ENCODE data around the gene TROAP. TPM values are rescaled to one million over a fixed set of nuclear protein-coding genes. Genes with fewer than 3 reads are reported as not detected.

The TROAP gene
- total RNA-seq, 8 experiments from 2014 or later: 0.61 to 43.1 (median 2.8) TPM

GRCh38 chr12:49342066-49342913 is 19.2 kb downstream of the TROAP start:
- 0 to 2% (median 0%) methylated on average over 1 to 11 of the region's 58 CpGs; no CpG with 5 or more reads in 7 of the 10 experiments for WGBS, 10 experiments
- ATAC-seq (replicated peaks in 6 of 8): peak; percentile 68 to 77 (median 72)
- Histone ChIP-seq H3K4me1 (replicated peaks in 1 of 2) (peaks cover 85 to 89% of the 10 kb centered on the region in 2 donors), H3K4me3 (peak overlapping the region; percentile 14 to 38 (median 20)), H3K27ac (peak overlapping the region; percentile 70 to 86)
- in situ Hi-C loops (cut with MboI; ENCODE audit: low pct_unique_long_range_greater_than_20kb in 2 of 9, low sequenced_read_pairs in 9 of 9, unreplicated experiment in 9 of 9): loop anchor here in 1 of 9 experiments (10.0 kb wide), 1 partner anchor 57 kb away; no protein-coding TSS in a partner anchor

- WGBS, 10 experiments: 0 to 24% (median 7%) methylated on average over 1 to 4 of the region's 33 CpGs; no CpG with 5 or more reads in 5 of the 10 experiments
- in situ Hi-C loops (cut with MboI; ENCODE audit: low pct_unique_long_range_greater_than_20kb in 2 of 9, low sequenced_read_pairs in 9 of 9, unreplicated experiment in 9 of 9): loop anchor here in 1 of 9 experiments (10.0 kb wide), 1 partner anchor 58 kb away; no protein-coding TSS in a partner anchor
- peak in 5 of 8 experiments; percentile 42 to 61 (median 60) for ATAC-seq (replicated peaks in 6 of 8)
- peaks cover 83 to 87% of the 10 kb centered on the region in 2 donors for H3K4me1 ChIP-seq (replicated peaks in 1 of 2)
- H3K4me3 ChIP-seq: peak overlapping the region; percentile 3 to 38 (median 14)
- peak overlapping the region; percentile 60 to 62 for H3K27ac ChIP-seq
Observed at GRCh38 chr12:49342914-49343731, 20.1 kb downstream of the TROAP start.

- Histone ChIP-seq H3K4me1 (replicated peaks in 1 of 2) (peaks cover 71 to 74% of the 10 kb centered on the region in 2 donors), H3K27ac (peak overlapping the region in 1 of 2 donors; percentile 77), H3K4me3 (peak overlapping the region; percentile 13 to 27 (median 23))
- in situ Hi-C loops (cut with MboI; ENCODE audit: low pct_unique_long_range_greater_than_20kb in 2 of 9, low sequenced_read_pairs in 9 of 9, unreplicated experiment in 9 of 9): loop anchor here in 1 of 9 experiments (10.0 kb wide), 1 partner anchor 60 kb away; no protein-coding TSS in a partner anchor
- peak in 1 of 8 experiments; percentile 0 for ATAC-seq (replicated peaks in 6 of 8)
- 20 to 80% (median 51%) methylated on average over 1 to 4 of the region's 15 CpGs; no CpG with 5 or more reads in 3 of the 10 experiments for WGBS, 10 experiments
Observed at GRCh38 chr12:49344486-49345050, 21.5 kb downstream of the TROAP start.

GRCh38 chr12:49345051-49345824 is 22.2 kb downstream of the TROAP start:
- Histone ChIP-seq H3K4me3 (peak overlapping the region; percentile 13 to 27 (median 23)), H3K4me1 (replicated peaks in 1 of 2) (peaks cover 65 to 67% of the 10 kb centered on the region in 2 donors), H3K27ac (peak overlapping the region; percentile 77 to 78)
- WGBS, 10 experiments: 0 to 3% methylated on average over 1 to 6 of the region's 70 CpGs; no CpG with 5 or more reads in 8 of the 10 experiments
- in situ Hi-C loops (cut with MboI; ENCODE audit: low pct_unique_long_range_greater_than_20kb in 2 of 9, low sequenced_read_pairs in 9 of 9, unreplicated experiment in 9 of 9): loop anchor here in 1 of 9 experiments (10.0 kb wide), 1 partner anchor 60 kb away; no protein-coding TSS in a partner anchor
- peak in 7 of 8 experiments; percentile 3 to 15 (median 6) for ATAC-seq (replicated peaks in 6 of 8)

GRCh38 chr12:49345825-49346658 is 23.0 kb downstream of the TROAP start:
- peak overlapping the region; percentile 0 to 27 (median 23) for H3K4me3 ChIP-seq
- peaks cover 57 to 59% of the 10 kb centered on the region in 2 donors for H3K4me1 ChIP-seq (replicated peaks in 1 of 2)
- H3K27ac ChIP-seq: peak overlapping the region; percentile 77 to 78
- WGBS, 10 experiments: 0 to 8% (median 1%) methylated on average over 2 to 12 of the region's 61 CpGs; no CpG with 5 or more reads in 6 of the 10 experiments
- no peak for ATAC-seq (replicated peaks in 6 of 8)
- in situ Hi-C loops (cut with MboI; ENCODE audit: low pct_unique_long_range_greater_than_20kb in 2 of 9, low sequenced_read_pairs in 9 of 9, unreplicated experiment in 9 of 9): loop anchor here in 1 of 9 experiments (10.0 kb wide), 1 partner anchor 61 kb away; no protein-coding TSS in a partner anchor

- Histone ChIP-seq H3K4me3 (peak within 1 kb of the TSS; percentile 0 to 27 (median 23)), H3K27ac (peak within 1 kb of the TSS; percentile 77 to 78), H3K4me1 (replicated peaks in 1 of 2) (peaks cover 49 to 52% of the 10 kb centered on the region in 2 donors)
- WGBS, 10 experiments: 0 to 3% (median 0%) methylated on average over 1 to 8 of the region's 47 CpGs; no CpG with 5 or more reads in 7 of the 10 experiments
- ATAC-seq (replicated peaks in 6 of 8): peak in 3 of 8 experiments; percentile 1 to 9 (median 7)
- in situ Hi-C loops (cut with MboI; ENCODE audit: low pct_unique_long_range_greater_than_20kb in 2 of 9, low sequenced_read_pairs in 9 of 9, unreplicated experiment in 9 of 9): loop anchor here in 1 of 9 experiments (10.0 kb wide), 1 partner anchor 62 kb away; no protein-coding TSS in a partner anchor
Observed at GRCh38 chr12:49346659-49347310, 23.7 kb downstream of the TROAP start, which contains the start of gene DNAJC22. Gene DNAJC22, plus strand, starts transcription at chr12:49346888. Its CDS starts 1,985 bp downstream, at chr12:49348873.

GRCh38 chr12:49347311-49348193 is 24.5 kb downstream of the TROAP start:
- Histone ChIP-seq H3K4me3 (peak overlapping the region in 2 of 5 donors; percentile 7 to 19), H3K27ac (peak overlapping the region in 1 of 2 donors; percentile 77), H3K4me1 (replicated peaks in 1 of 2) (peaks cover 46 to 51% of the 10 kb centered on the region in 2 donors)
- WGBS, 10 experiments: 11 to 90% (median 45%) methylated on average over 2 to 10 of the region's 37 CpGs; no CpG with 5 or more reads in 3 of the 10 experiments
- ATAC-seq (replicated peaks in 6 of 8): peak; percentile 34 to 89 (median 50)
- in situ Hi-C loops (cut with MboI; ENCODE audit: low pct_unique_long_range_greater_than_20kb in 2 of 9, low sequenced_read_pairs in 9 of 9, unreplicated experiment in 9 of 9): loop anchor here in 1 of 9 experiments (10.0 kb wide), 1 partner anchor 63 kb away; no protein-coding TSS in a partner anchor

- in situ Hi-C loops (cut with MboI; ENCODE audit: low pct_unique_long_range_greater_than_20kb in 2 of 9, low sequenced_read_pairs in 9 of 9, unreplicated experiment in 9 of 9): loop anchor here in 1 of 9 experiments (10.0 kb wide), 1 partner anchor 64 kb away; no protein-coding TSS in a partner anchor
- Histone ChIP-seq H3K27ac (no peak overlapping the region), H3K4me3 (no peak overlapping the region), H3K4me1 (replicated peaks in 1 of 2) (peaks cover 41 to 43% of the 10 kb centered on the region in 2 donors)
- 76 to 84% (median 80%) methylated on average over 1 to 4 of the region's 5 CpGs; no CpG with 5 or more reads in 7 of the 10 experiments for whole genome bisulfite sequencing, 10 experiments
- no peak for ATAC-seq (replicated peaks in 6 of 8)
Observed at GRCh38 chr12:49348781-49349180, 25.7 kb downstream of the TROAP start.

- in situ Hi-C loops (cut with MboI; ENCODE audit: low pct_unique_long_range_greater_than_20kb in 2 of 9, low sequenced_read_pairs in 9 of 9, unreplicated experiment in 9 of 9): loop anchor here in 1 of 9 experiments (10.0 kb wide), 1 partner anchor 64 kb away; no protein-coding TSS in a partner anchor
- WGBS, 10 experiments: 74 to 98% (median 86%) methylated on average over 2 to 10 of the region's 11 CpGs; no CpG with 5 or more reads in 5 of the 10 experiments
- Histone ChIP-seq H3K4me1 (replicated peaks in 1 of 2) (peaks cover 36 to 38% of the 10 kb centered on the region in 2 donors), H3K27ac (no peak overlapping the region), H3K4me3 (no peak overlapping the region)
- no peak for ATAC-seq (replicated peaks in 6 of 8)
Observed at GRCh38 chr12:49349266-49349665, 26.2 kb downstream of the TROAP start.

Measured in motor neuron (in vitro differentiated cells).